Activated gamma-delta T cell treated with Interleukin-2 at 50 U/mL for 16 hours (primary cell): ENCODE data around the gene SPINK8.
"Not testable (repeated sequence)": the region's sequence is repeated elsewhere in the genome, so short reads cannot be mapped to it uniquely, and the experiment has no call there.

ENCODE experiments used
- DNase-seq: peaks from one replicate; pipeline ENCODE4 v3.0.0-alpha.2; 2020

Gene SPINK8

DNA sequence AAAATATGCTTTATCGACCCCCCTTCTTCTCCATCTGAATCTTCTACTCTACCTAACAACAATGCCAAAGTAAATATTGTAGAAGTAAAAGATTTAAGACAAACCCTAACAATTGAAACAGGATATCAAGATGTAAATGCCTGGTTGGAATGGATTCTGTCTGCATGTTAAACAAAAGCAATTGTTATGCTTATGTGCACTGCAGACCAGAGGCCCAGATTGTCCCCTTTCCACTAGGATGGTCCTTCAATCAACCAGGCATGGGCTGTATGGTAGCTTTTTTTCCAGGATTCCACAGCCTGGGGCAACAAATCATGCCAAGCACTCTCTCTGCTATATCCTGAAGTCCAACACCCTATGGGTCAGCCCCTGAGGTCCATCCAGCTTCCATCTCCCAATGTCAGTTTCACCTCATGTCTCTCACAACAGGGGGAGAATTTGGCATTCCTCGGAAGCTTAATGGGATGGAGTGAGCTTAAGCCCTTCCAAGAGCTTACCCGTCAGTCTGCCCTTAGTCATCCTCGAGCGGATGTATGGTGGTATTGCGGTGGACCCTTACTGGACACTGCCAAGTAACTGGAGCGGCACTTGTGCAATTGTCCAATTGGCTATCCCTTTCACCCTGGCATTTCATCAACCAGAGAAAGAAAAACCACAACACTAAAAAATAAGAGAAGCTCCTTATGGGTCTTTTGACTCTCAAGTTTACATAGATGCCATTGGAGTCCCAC is 56.4 kb downstream of the SPINK8 start:
- DNase-seq: no peak

DNA sequence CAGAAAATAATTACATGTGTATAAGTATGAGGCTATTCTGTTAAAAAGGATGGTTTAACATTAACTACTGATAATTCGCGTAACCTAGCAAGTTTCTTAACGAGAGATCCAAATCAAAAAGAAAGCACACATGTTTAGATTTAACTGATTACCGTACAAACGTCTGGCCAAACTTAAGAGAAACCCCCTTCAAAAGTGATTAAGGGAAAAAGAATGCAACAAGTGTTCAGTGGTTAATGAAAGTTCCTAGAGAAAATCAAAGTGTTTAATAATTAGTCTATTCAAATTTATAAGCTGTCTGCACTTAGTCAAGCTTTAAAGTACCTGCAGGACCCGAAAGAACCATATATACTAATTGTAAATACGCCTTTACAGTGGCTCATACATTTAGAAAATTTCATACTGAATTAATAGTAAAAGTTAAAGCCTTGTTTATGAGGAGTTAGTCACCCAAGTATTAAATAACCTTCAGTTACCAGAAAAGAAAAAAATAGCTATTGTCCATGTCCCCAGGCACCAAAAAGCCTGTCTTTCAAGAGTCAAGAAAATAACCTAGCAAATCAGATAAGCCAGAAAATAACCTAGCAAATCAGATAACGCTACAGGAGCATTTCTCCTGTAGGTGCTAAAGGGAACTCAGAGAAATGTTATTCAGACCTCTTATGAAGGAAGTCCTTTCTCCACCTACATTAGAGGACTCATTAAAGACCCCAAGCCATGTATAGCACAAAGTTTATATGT is 58.0 kb downstream of the SPINK8 start:
- DNase-seq: no peak

- no peak for DNase-seq
These were observed 59.0 kb downstream of the SPINK8 start for GRCh38 chr3:48274452-48274851.

GRCh38 chr3:48273594-48274211 is 59.8 kb downstream of the SPINK8 start:
- DNase-seq: peak; percentile 50

GRCh38 chr3:48271763-48272498 is 61.5 kb downstream of the SPINK8 start:
- DNase-seq: no peak

GRCh38 chr3:48271223-48271622 is 62.2 kb downstream of the SPINK8 start:
- DNase-seq: not testable (repeated sequence)

GRCh38 chr3:48270306-48270705 is 63.2 kb downstream of the SPINK8 start:
- no peak for DNase-seq

- DNase-seq: no peak
These were observed 63.9 kb downstream of the SPINK8 start for GRCh38 chr3:48269592-48269991.

- DNase-seq: no peak
These were observed 64.4 kb downstream of the SPINK8 start for GRCh38 chr3:48268936-48269561.

- peak; percentile 64 for DNase-seq
These were observed 65.0 kb downstream of the SPINK8 start for GRCh38 chr3:48268381-48268935.

DNA sequence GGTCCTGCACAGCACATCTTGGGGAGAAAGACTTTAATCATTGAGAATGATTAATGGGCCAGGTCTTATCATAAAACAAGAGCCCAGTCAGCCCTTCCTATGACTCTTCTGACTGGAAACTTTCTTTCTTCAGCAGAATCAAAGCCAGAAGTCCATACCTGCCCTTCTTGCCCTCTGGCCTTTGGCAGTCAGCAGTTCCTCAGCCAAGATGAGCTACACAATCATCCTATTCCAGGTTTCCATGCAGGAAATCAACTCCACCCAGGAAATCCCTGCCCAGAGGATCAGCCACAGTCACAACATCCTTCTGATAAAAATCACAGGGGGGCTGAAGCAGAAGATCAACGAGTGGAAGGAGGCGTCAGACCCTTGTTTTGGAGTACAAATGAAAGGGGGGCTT is 65.7 kb downstream of the SPINK8 start:
- no peak for DNase-seq

GRCh38 chr3:48258530-48258929 is 74.9 kb downstream of the SPINK8 start:
- DNase-seq: no peak
